Measurements from ENCODE around the gene UBR1. TPM values are rescaled to one million over a fixed set of nuclear protein-coding genes. Genes with fewer than 3 reads are reported as not detected.

UBR1 gene
- total and polyA plus RNA-seq, 7 donors: 4.8 to 25.1 (median 20.4) TPM

DNA sequence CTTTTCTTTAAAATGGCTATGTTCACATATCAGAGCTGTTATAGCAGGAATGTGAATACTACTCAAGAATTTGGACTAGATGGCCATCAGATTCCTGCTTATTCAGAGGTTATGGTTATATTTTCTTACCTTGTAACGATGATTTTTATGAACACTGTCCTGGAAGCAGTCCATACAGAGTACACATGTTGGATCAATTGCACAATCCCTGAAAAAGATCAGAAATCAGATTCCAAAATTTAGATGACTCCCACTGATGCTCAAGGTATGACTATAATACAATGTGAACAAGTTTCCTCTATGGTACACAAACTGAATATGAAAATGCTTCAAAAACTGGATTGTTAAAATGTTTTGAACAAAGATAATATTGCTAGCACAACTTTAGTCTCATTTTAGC is 23.3 kb downstream of the UBR1 start:
- peaks cover 0 to 80% of the 10 kb centered on the region in 2 donors for H3K36me3 ChIP-seq (ENCODE audit: insufficient read depth in 1 of 2, low read depth in 1 of 2)
- 80 to 96% (median 86%) methylated on average over 1 of the region's 1 CpG for WGBS, 3 donors
- DNase-seq: no peak
- H3K27ac ChIP-seq: no peak overlapping the region
- H3K9me3 ChIP-seq: no peaks in the 10 kb centered on the region
- H3K4me1 ChIP-seq: no peaks in the 10 kb centered on the region
- ATAC-seq: no peak
- TF ChIP-seq, protein P1, sequence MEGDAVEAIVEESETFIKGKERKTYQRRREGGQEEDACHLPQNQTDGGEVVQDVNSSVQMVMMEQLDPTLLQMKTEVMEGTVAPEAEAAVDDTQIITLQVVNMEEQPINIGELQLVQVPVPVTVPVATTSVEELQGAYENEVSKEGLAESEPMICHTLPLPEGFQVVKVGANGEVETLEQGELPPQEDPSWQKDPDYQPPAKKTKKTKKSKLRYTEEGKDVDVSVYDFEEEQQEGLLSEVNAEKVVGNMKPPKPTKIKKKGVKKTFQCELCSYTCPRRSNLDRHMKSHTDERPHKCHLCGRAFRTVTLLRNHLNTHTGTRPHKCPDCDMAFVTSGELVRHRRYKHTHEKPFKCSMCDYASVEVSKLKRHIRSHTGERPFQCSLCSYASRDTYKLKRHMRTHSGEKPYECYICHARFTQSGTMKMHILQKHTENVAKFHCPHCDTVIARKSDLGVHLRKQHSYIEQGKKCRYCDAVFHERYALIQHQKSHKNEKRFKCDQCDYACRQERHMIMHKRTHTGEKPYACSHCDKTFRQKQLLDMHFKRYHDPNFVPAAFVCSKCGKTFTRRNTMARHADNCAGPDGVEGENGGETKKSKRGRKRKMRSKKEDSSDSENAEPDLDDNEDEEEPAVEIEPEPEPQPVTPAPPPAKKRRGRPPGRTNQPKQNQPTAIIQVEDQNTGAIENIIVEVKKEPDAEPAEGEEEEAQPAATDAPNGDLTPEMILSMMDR (IDR thresholded peaks at IDR 0.05): no peak
- no peaks in the 10 kb centered on the region for H3K27me3 ChIP-seq (ENCODE audit: insufficient read depth in 3 of 3, low read length in 2 of 3)
- no peak overlapping the region for H3K4me3 ChIP-seq
- intact Hi-C loops (cut with DNase I): loop anchor here in 1 of 2 donors (10.0 kb wide), 1 partner anchor 58 kb away; no protein-coding TSS in a partner anchor

DNA sequence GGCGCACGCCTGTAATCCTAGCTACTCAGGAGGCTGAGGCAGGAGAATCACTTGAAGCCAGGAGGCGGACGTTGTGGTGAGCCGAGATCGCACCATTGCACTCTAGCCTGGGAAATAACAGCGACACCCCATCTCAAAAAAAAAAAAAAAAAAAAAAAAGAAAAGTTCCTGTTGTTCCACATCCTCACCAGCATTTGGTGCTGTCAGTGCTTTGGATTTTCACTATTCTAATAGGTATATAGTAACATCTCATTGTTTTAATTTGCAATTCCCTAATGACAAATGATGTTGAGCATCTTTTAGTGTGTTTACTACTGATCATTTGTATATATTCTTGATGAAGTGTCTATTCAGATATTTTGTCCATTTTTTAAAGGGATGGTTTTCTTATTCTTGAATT is 24.6 kb downstream of the UBR1 start:
- 97 to 100% (median 99%) methylated on average over 7 of the region's 7 CpGs for WGBS, 3 donors
- ATAC-seq: no peak
- intact Hi-C loops (cut with DNase I): loop anchor here in 1 of 2 donors (10.0 kb wide), 1 partner anchor 56 kb away; no protein-coding TSS in a partner anchor
- Histone ChIP-seq H3K27me3 (ENCODE audit: insufficient read depth in 3 of 3, low read length in 2 of 3) (no peaks in the 10 kb centered on the region), H3K27ac (no peak overlapping the region), H3K36me3 (ENCODE audit: insufficient read depth in 1 of 2, low read depth in 1 of 2) (peaks cover 0 to 74% of the 10 kb centered on the region in 2 donors), H3K4me1 (no peaks in the 10 kb centered on the region), H3K4me3 (no peak overlapping the region), H3K9me3 (no peaks in the 10 kb centered on the region)
- TF ChIP-seq, protein P1 (IDR thresholded peaks at IDR 0.05): no peak
- no peak for DNase-seq

DNA sequence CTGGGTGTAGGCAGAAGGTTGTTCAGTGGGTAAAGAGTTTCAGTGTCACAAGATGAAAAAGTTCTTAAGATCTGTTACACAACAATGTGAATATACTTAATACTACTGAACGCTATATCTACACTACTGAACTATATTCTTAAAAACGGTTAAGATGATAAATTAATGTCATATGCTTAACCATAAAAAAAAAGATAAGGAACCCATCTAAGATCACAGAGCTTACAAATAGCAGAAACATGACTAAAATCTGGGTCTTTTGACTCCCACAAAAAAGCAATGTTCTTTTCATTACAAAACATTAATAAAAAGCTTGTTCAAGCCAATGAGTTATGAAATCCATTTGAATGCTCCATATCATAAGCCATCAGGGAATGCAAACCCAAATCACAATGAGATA is 34.4 kb downstream of the UBR1 start:
- peaks cover 0 to 87% of the 10 kb centered on the region in 2 donors for H3K36me3 ChIP-seq (ENCODE audit: insufficient read depth in 1 of 2, low read depth in 1 of 2)
- H3K9me3 ChIP-seq: no peaks in the 10 kb centered on the region
- WGBS, 3 donors: 91 to 96% (median 92%) methylated on average over 2 of the region's 2 CpGs
- H3K4me3 ChIP-seq: no peak overlapping the region
- intact Hi-C loops (cut with DNase I): loop anchor here in 1 of 2 donors (10.0 kb wide), 1 partner anchor 47 kb away; no protein-coding TSS in a partner anchor
- ATAC-seq (no peak), DNase-seq (no peak)
- H3K27ac ChIP-seq: no peak overlapping the region
- TF ChIP-seq, protein P1 (IDR thresholded peaks at IDR 0.05): no peak
- H3K4me1 ChIP-seq: no peaks in the 10 kb centered on the region
- H3K27me3 ChIP-seq (ENCODE audit: insufficient read depth in 3 of 3, low read length in 2 of 3): no peaks in the 10 kb centered on the region

DNA sequence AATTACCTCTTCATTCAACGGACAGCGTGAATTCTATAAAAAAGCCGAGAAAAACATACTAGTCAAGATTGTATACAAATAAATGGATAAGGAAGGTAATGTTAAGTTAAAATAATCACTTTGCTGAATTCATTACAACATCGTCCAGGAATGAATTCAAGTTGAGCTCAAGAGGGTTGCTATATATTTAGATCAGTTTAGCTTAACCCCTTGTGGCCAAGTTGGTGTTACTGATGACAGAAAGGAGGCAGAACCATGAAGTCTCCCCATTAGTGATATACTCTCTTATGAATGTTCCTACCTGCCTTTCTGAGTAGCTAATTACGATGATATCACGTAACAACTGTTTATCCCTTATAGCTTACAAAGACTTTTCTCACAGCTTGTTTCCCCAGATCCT is 34.9 kb downstream of the UBR1 start:
- no peaks in the 10 kb centered on the region for H3K9me3 ChIP-seq
- DNase-seq: no peak
- peaks cover 0 to 93% of the 10 kb centered on the region in 2 donors for H3K36me3 ChIP-seq (ENCODE audit: insufficient read depth in 1 of 2, low read depth in 1 of 2)
- TF ChIP-seq, protein P1 (IDR thresholded peaks at IDR 0.05): no peak
- no peak overlapping the region for H3K27ac ChIP-seq
- H3K4me1 ChIP-seq: no peaks in the 10 kb centered on the region
- no peak for ATAC-seq
- no peak overlapping the region for H3K4me3 ChIP-seq
- intact Hi-C loops (cut with DNase I): loop anchor here in 1 of 2 donors (10.0 kb wide), 1 partner anchor 46 kb away; no protein-coding TSS in a partner anchor
- no peaks in the 10 kb centered on the region for H3K27me3 ChIP-seq (ENCODE audit: insufficient read depth in 3 of 3, low read length in 2 of 3)
- 87 to 90% (median 89%) methylated on average over 6 of the region's 6 CpGs for WGBS, 3 donors

DNA sequence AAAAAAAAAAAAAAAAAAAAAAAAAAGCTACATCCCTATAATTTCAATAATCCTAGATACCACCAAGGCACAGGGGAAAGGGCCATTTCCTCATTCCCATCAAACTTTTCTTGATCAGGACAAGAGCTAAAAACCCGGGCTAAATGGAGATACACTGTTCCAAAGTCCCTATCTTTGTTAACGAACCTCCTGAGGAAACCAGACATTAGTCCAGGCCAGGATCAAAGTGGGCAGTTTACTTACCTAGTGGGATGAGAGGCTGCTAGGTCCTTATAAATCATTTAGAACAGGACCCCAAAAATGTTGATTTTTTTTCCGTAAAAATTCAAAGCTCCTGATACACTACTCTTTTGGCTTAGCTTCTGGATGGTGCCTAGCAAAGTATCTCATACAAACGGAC is 35.6 kb downstream of the UBR1 start:
- Histone ChIP-seq H3K9me3 (no peaks in the 10 kb centered on the region), H3K36me3 (ENCODE audit: insufficient read depth in 1 of 2, low read depth in 1 of 2) (peaks cover 0 to 98% of the 10 kb centered on the region in 2 donors), H3K27ac (no peak overlapping the region), H3K4me3 (no peak overlapping the region), H3K27me3 (ENCODE audit: insufficient read depth in 3 of 3, low read length in 2 of 3) (no peaks in the 10 kb centered on the region), H3K4me1 (no peaks in the 10 kb centered on the region)
- TF ChIP-seq, protein P1 (IDR thresholded peaks at IDR 0.05): no peak
- ATAC-seq (no peak), DNase-seq (no peak)
- intact Hi-C loops (cut with DNase I): loop anchor here in 1 of 2 donors (10.0 kb wide), 1 partner anchor 45 kb away; no protein-coding TSS in a partner anchor
- WGBS, 3 donors: 83 to 89% (median 85%) methylated on average over 4 of the region's 4 CpGs
